Activated B cell treated with CpG ODN at 0.5 μM for 24 hours (primary cell): ENCODE measurements around the gene RAB3GAP1. TPM values are rescaled to one million over a fixed set of nuclear protein-coding genes. Genes with fewer than 3 reads are reported as not detected.

Experiments
- ATAC-seq: fragments of 200-7000 bp; cut with Tn5 transposase; one replicate; pipeline ENCODE4 v1.10.0; 2021; ENCODE audit warnings: low read depth, mild to moderate bottlenecking, moderate library complexity
- CTCF ChIA-PET: fragments of 350-600 bp; sonication (Branson Sonifier 250); formaldehyde crosslinking; loops from one replicate; lab custom pipeline; 2021; ENCODE audit warnings: antibody characterized with exemption; lab: Charles Lee
- POLR2A ChIA-PET: fragments of 350-600 bp; sonication (Branson Sonifier 250); formaldehyde crosslinking; loops from one replicate; lab custom pipeline; 2021; ENCODE audit warnings: antibody characterized with exemption; lab: Charles Lee
- DNase-seq: peaks from one replicate; pipeline ENCODE4 v3.0.0; 2022
- H3K27ac Mint-ChIP-seq: one replicate; pipeline ENCODE4 v1.8.0; 2020; ENCODE audit warnings: mixed read lengths
- H3K27me3 Mint-ChIP-seq: one replicate; pipeline ENCODE4 v1.8.0; 2021; ENCODE audit warnings: mixed read lengths
- H3K36me3 Mint-ChIP-seq: one replicate; pipeline ENCODE4 v1.8.0; 2021; ENCODE audit warnings: low read depth, mixed read lengths
- H3K4me1 Mint-ChIP-seq: one replicate; pipeline ENCODE4 v1.8.0; 2021; ENCODE audit warnings: mixed read lengths
- H3K4me3 Mint-ChIP-seq: one replicate; pipeline ENCODE4 v1.8.0; 2020; ENCODE audit warnings: mild to moderate bottlenecking, mixed read lengths
- H3K9me3 Mint-ChIP-seq: one replicate; pipeline ENCODE4 v1.8.0; 2020; ENCODE audit warnings: mixed read lengths
- intact Hi-C: fragments of 100-400 bp; cut with micrococcal nuclease; formaldehyde crosslinking; loops from one replicate; pipeline ENCODE4 v1.15.1; 2024
- total RNA-seq: library from RNA; stranded (reverse); gene quantifications from 2 replicates; pipeline ENCODE4 v1.2.3, GENCODE V29; 2022
- TF ChIP-seq, protein P1 (sequence below): fragments of 200-600 bp; IDR thresholded peaks from one replicate; pipeline ENCODE4 v1.8.0; 2022; ENCODE audit warnings: antibody characterized with exemption, mild to moderate bottlenecking

Gene RAB3GAP1
- total RNA-seq, 1 donor from 2014 or later = 51.0 TPM

DNA sequence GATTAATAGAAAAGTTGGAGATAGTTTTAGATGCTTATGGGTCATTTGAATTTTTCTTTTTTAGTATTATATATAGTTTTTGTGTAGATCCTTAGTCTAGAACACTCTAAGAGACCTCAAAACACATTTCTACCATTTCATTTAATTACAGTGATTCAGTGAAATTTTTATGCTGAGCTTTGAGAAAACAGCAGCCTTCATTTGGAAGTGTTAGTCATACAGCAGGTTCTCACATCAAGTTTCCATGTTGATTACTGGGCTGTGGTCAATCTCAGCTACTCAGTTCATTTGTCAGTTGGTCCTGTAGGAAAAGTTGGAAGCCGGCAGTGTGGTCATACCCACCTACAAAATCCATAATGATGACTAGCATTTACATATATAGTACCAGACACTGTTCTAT is 42.8 kb upstream of the RAB3GAP1 start:
- CTCF ChIA-PET = no interaction called here
- peaks cover 23% of the 10 kb centered on the region for H3K27me3 Mint-ChIP-seq
- no peak overlapping the region for H3K4me3 Mint-ChIP-seq
- DNase-seq (no peak), ATAC-seq (no peak)
- no peaks in the 10 kb centered on the region for H3K9me3 Mint-ChIP-seq
- H3K36me3 Mint-ChIP-seq = no peaks in the 10 kb centered on the region
- TF ChIP-seq, protein P1, sequence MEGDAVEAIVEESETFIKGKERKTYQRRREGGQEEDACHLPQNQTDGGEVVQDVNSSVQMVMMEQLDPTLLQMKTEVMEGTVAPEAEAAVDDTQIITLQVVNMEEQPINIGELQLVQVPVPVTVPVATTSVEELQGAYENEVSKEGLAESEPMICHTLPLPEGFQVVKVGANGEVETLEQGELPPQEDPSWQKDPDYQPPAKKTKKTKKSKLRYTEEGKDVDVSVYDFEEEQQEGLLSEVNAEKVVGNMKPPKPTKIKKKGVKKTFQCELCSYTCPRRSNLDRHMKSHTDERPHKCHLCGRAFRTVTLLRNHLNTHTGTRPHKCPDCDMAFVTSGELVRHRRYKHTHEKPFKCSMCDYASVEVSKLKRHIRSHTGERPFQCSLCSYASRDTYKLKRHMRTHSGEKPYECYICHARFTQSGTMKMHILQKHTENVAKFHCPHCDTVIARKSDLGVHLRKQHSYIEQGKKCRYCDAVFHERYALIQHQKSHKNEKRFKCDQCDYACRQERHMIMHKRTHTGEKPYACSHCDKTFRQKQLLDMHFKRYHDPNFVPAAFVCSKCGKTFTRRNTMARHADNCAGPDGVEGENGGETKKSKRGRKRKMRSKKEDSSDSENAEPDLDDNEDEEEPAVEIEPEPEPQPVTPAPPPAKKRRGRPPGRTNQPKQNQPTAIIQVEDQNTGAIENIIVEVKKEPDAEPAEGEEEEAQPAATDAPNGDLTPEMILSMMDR = no peak
- intact Hi-C loops = no loop called here
- no peak overlapping the region for H3K27ac Mint-ChIP-seq
- peaks cover under 1% of the 10 kb centered on the region for H3K4me1 Mint-ChIP-seq
- POLR2A ChIA-PET = no interaction called here

DNA sequence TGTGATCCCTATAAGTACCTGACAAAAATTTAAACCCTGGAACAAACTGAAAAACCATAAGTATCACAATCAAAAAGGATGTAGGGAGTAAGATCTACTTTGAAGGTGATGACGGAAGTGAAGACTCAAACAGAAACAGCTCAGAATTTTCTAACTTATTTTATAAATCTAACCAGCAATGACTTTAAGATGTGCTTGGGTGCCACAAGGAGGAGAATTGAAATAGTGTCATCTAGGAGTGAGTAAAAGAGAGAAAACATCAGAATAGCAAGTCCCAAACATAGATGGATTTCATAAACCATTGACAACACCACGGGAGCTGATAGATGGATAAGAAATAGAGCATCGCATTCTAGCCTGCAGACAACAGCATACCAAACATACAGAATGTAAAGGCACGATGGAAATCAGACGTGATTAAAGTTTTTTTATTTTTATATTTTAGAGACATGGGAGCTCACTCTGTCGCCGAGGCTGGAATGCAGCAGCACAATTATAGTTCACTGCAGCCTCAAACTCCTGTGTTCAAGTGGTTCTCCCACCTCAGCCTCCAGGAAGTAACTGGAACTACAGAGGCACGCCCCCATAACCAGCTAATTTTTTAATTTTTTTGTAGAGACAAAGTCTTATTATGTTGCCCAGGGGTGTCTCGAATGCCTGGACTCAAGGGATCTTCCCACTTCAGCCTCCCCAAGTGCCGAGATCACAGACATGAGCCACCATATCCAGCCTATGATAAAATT is 41.7 kb upstream of the RAB3GAP1 start:
- intact Hi-C loops = no loop called here
- no peak for DNase-seq
- no peak for ATAC-seq
- CTCF ChIA-PET = interaction anchor here (0.6 kb wide), 1 partner anchor 700 kb away, joined by 3 read pairs; no protein-coding TSS in a partner anchor
- POLR2A ChIA-PET = no interaction called here
- Mint-ChIP-seq H3K4me1 (no peaks in the 10 kb centered on the region), H3K27ac (no peak overlapping the region), H3K36me3 (no peaks in the 10 kb centered on the region), H3K4me3 (no peak overlapping the region), H3K9me3 (no peaks in the 10 kb centered on the region), H3K27me3 (peaks cover 17% of the 10 kb centered on the region)
- TF ChIP-seq, protein P1 = no peak

- no peak for DNase-seq
- TF ChIP-seq, protein P1 = no peak
- CTCF ChIA-PET = no interaction called here
- H3K27me3 Mint-ChIP-seq = peaks cover 11% of the 10 kb centered on the region
- intact Hi-C loops = no loop called here
- H3K27ac Mint-ChIP-seq = no peak overlapping the region
- H3K4me3 Mint-ChIP-seq = no peak overlapping the region
- no peaks in the 10 kb centered on the region for H3K4me1 Mint-ChIP-seq
- POLR2A ChIA-PET = no interaction called here
- no peaks in the 10 kb centered on the region for H3K9me3 Mint-ChIP-seq
- H3K36me3 Mint-ChIP-seq = no peaks in the 10 kb centered on the region
- no peak for ATAC-seq
Measured at GRCh38 chr2:135011633-135012032, 40.5 kb upstream of the RAB3GAP1 start.

DNA sequence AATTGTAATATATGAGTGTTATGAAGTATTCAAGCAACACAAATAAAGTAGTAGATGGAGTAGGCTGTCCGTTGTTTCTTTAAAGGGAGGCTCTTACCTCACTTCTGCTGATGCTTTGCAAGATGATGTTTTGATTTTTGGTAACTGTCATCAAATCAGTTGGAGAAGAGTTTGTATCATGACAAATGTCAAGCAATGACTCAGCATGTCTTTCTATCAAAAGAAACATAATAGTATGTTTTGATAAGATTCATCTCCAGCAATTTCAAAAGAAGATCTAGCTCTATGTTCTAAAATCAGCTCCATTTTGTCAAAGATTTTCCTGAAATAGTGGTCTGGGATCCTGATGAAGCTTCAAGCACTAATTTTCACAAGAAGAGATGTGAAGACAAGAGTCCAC is 30.5 kb upstream of the RAB3GAP1 start:
- Mint-ChIP-seq H3K27me3 (peaks cover 3% of the 10 kb centered on the region), H3K36me3 (no peaks in the 10 kb centered on the region), H3K4me1 (no peaks in the 10 kb centered on the region), H3K9me3 (no peaks in the 10 kb centered on the region), H3K27ac (no peak overlapping the region), H3K4me3 (no peak overlapping the region)
- TF ChIP-seq, protein P1 = no peak
- intact Hi-C loops = no loop called here
- ATAC-seq = no peak
- POLR2A ChIA-PET = no interaction called here
- CTCF ChIA-PET = interaction anchor here (1.4 kb wide), 1 partner anchor 17 kb away, joined by 4 read pairs; no protein-coding TSS in a partner anchor
- DNase-seq = no peak

DNA sequence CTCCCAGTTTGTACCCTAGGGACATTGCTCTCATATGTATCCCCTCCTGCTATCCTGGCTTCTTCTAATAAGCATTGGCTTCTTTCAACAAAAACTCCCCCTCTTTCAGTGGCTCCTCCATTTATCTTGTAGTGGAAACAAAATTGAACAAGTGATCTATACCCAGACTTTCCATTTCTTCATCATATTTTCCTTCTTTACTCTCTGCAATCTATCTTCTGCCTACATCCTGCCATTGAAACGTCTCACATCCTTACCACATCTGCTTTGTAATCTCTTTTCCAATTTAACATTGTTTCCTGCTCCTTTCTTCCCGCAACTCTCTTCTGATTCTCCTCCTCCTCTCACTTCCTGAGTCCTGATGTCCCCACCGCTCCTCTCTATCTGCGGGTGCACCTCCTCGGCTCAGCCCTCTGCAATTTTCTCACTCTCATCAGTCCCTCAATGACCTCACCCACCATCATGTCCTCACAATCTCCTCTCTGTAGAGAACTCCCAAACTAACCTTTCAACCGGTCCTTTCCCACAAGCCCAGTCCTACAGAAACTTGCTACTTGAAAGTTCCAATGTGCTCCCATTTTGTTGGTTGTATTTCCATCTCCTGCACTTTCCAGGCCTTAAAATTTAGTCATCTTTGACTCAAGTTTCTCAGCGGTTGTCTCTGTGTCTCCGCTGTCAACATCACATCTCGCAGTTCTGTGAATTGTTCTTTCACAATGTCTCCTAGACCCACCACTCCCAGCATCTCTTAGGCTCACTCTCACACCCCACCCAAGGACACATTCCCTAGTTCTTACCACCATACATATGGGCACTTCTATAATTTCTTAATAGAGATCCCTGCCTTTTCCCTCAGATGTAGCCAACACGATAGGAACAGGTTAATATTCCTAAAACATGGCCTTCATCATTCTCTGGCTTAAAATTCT is 28.9 kb upstream of the RAB3GAP1 start:
- Mint-ChIP-seq H3K4me1 (no peaks in the 10 kb centered on the region), H3K4me3 (no peak overlapping the region), H3K36me3 (no peaks in the 10 kb centered on the region), H3K9me3 (no peaks in the 10 kb centered on the region), H3K27me3 (peaks cover 3% of the 10 kb centered on the region), H3K27ac (no peak overlapping the region)
- no peak for ATAC-seq
- TF ChIP-seq, protein P1 = no peak
- DNase-seq = no peak
- CTCF ChIA-PET = no interaction called here
- intact Hi-C loops = no loop called here
- POLR2A ChIA-PET = no interaction called here
